ENCODE data around the gene SLC10A4.

Gene SLC10A4

DNA sequence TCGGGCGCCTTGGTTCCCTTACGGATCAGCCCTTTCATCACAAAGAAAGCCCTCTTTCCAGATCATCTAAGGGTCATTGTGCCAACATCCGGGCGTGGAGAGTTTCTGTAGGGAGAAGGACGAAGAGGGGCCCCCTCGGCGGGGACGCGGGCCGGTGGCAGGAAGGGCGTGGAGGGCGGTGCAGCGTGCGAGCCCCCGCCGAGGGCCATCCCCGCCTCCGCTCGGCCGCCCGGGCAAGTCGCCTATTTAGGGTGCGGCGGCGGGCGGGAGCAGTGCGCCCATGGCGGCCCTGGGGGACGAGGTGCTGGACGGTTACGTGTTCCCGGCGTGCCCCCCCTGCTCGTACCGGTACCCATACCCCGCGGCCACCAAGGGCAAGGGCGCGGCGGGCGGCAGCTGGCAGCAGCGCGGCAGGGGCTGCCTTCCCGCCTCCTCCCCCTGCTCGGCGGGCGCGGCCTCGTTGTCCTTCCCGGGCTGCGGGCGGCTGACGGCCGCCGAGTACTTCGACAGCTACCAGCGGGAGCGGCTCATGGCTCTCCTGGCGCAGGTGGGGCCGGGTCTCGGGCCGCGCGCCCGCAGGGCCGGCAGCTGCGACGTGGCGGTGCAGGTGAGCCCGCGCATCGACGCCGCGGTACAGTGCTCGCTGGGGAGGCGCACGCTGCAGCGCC lies 7.0 kb downstream of the SLC10A4 start, which contains the start of gene ZAR1:
Gene ZAR1, plus strand, starts transcription at position 241 of the 668 bp plus-strand sequence. Its CDS starts 40 bp downstream, at position 281.
- DNase-seq (ENCODE audit: low read depth) = no peak

DNA sequence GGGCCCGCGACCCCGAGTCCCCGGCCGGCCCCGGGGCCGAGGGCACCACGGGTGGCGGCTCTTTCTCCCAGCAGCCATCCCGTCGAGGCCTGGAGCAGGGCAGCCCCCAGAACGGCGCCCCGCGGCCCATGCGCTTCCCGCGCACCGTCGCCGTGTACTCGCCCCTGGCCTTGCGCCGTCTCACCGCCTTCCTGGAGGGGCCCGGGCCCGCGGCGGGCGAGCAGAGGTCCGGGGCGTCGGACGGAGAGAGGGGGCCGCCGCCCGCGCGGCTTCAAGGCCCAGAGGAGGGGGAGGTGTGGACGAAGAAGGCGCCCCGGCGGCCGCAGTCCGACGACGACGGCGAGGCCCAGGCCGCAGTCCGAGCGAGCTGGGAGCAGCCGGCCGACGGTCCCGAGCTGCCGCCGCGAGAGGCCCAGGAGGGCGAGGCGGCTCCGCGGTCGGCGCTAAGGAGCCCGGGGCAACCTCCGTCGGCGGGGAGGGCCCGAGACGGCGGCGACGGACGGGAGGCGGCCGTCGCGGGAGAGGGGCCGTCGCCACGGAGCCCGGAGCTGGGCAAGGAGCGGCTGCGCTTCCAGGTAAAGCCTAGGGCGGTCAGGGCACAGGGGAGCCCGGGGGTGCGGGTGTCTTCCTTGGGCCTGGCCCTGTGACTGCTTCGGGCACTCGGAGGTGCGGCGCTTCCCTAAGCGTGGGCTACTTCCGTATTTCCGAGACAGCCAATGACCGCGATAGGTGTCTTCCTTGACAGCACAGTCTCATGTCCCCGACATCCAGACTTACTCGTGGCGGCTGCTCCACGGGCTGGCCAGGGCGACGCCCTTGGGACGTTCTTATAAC lies 7.8 kb downstream of the SLC10A4 start:
- DNase-seq (ENCODE audit: low read depth) = no peak

- DNase-seq (ENCODE audit: low read depth) = no peak
Observed at GRCh38 chr4:48491514-48492176, 8.5 kb downstream of the SLC10A4 start.

DNA sequence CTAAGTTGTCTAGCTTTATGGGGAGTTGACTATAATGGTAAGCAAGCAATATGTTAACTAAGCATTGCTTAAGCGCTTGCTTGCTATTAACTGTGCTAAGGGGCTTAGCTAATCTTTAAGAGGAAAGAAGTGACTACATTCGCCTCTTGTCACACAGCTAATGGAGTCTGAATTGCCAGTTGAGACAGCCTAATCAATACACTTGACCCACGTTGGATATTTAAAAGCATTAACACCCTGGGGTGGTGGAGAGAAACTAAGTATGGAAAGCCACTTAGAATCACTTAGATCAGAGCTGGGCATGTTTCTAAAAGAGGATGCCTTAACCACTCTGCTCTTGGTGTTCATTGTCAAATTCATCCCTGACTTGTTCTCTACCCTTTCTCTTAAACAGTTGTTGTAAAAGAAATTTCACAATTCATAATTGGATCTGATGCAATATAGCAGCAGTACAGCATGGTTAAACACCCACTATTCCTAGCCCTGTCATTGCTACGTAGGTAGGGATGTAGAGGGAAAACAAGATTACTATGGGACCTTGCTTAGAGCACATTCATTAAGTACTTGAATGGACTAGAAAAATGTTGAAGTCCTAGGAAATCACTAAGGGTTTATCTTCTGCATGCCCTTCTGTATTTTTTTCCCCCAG lies 10.4 kb downstream of the SLC10A4 start:
- DNase-seq (ENCODE audit: low read depth) = no peak

GRCh38 chr4:48495941-48496340 lies 12.8 kb downstream of the SLC10A4 start:
- DNase-seq (ENCODE audit: low read depth) = no peak

- no peak for DNase-seq (ENCODE audit: low read depth)
Observed at GRCh38 chr4:48498895-48499294, 15.8 kb downstream of the SLC10A4 start.

- DNase-seq (ENCODE audit: low read depth) = no peak
Observed at GRCh38 chr4:48499551-48500066, 16.5 kb downstream of the SLC10A4 start.

GRCh38 chr4:48503233-48504025 lies 20.3 kb downstream of the SLC10A4 start:
- no peak for DNase-seq (ENCODE audit: low read depth)

DNA sequence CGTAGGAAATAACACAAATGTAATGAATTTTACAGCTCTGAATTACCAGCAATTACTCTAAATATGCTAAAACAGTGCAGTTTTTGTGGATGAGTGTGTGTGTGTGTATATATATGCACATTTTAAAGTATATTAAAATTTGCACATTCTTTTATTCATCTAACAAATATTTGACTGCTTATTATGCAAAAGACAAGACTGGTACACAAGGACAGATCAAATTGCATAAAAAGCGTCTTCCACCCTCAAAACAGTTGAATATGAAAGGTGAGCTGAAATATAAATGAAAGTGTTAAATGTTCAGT lies 20.8 kb downstream of the SLC10A4 start:
- no peak for DNase-seq (ENCODE audit: low read depth)

- no peak for DNase-seq (ENCODE audit: low read depth)
Observed at GRCh38 chr4:48504352-48504751, 21.2 kb downstream of the SLC10A4 start.

- DNase-seq (ENCODE audit: low read depth) = no peak
Observed at GRCh38 chr4:48506716-48507115, 23.6 kb downstream of the SLC10A4 start.

- DNase-seq (ENCODE audit: low read depth) = no peak
Observed at GRCh38 chr4:48509543-48509942, 26.4 kb downstream of the SLC10A4 start.

- no peak for DNase-seq (ENCODE audit: low read depth)
Observed at GRCh38 chr4:48518143-48518542, 35.0 kb downstream of the SLC10A4 start.

DNA sequence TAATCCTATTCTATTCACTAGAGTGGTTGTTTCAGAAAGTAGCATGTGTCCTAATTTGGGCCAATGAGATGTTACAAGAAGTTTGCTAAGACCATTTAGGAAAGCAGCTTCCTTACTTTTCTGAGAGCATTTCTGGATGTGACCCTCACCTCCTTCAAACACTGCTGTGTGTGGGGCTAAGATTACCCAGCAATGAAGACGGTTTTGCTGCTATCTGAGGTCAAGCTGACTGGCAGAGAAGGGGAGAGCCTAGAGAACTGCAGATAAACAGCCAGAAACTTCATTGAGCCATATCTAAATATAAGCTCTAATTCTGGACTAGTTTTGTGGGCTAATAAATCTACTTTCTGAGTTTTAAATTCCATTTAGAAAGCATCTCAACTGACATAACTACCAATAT lies 43.3 kb downstream of the SLC10A4 start:
- no peak for DNase-seq (ENCODE audit: low read depth)

DNA sequence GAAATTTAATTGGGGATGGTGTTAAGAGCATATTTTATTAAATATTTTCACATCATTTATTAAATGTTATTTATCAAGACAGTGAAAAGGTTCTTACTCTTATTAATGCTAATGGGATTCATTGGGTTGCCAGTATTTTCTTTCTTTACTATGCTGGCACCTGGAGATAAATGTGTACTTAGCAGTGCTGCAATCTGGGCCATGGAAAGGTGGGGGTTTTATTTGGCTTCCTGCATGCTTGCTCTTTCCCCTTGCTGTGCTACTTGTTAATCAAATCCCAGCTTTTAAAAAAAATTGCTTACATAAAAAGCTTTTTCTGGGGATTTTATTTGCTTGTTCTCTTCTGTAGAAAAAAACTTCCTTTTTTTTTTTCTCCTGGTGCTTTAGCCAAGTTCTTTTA lies 55.2 kb downstream of the SLC10A4 start:
- DNase-seq (ENCODE audit: low read depth) = no peak

All from T follicular helper cell (primary cell).